Neural crest cell (in vitro differentiated cells): ENCODE measurements around the gene DUSP10. TPM values are rescaled to one million over a fixed set of nuclear protein-coding genes. Genes with fewer than 3 reads are reported as not detected.

Source experiments
- DNase-seq: peaks from one replicate; pipeline ENCODE4 v3.0.0; 2021; ENCODE audit warnings: low read depth, mixed read lengths, low spot score
- H3K27ac Mint-ChIP-seq: one replicate; pipeline ENCODE4 v1.8.0; 2021; ENCODE audit warnings: mild to moderate bottlenecking, mixed read lengths; ENCODE audit not compliant: unreplicated experiment
- H3K27me3 Mint-ChIP-seq: 2 replicates; pipeline ENCODE4 v1.8.0; 2021; ENCODE audit warnings: low read depth, mild to moderate bottlenecking, mixed read lengths
- H3K36me3 Mint-ChIP-seq: 2 replicates; pipeline ENCODE4 v1.8.0; 2021; ENCODE audit warnings: low read depth, mild to moderate bottlenecking, mixed read lengths
- H3K4me1 Mint-ChIP-seq: 2 replicates; pipeline ENCODE4 v1.8.0; 2021; ENCODE audit warnings: mixed read lengths
- H3K4me3 Mint-ChIP-seq: one replicate; pipeline ENCODE4 v1.8.0; 2021; ENCODE audit warnings: mild to moderate bottlenecking, mixed read lengths
- H3K9me3 Mint-ChIP-seq: 2 replicates; pipeline ENCODE4 v1.8.0; 2021; ENCODE audit warnings: mixed read lengths
- total RNA-seq: library from RNA; stranded (reverse); gene quantifications from 2 replicates; pipeline ENCODE4 v1.2.1, GENCODE V29; 2021
- TF ChIP-seq, protein P1 (sequence below): fragments of 200-600 bp; sonication (generic); conservative IDR thresholded peaks from 2 replicates; pipeline ENCODE4 v1.5.0; 2021; ENCODE audit warnings: antibody characterized with exemption, mild to moderate bottlenecking

The DUSP10 gene
- total RNA-seq, 1 donor from 2014 or later = 1.6 TPM

GRCh38 chr1:221758455-221758854 is 16.6 kb upstream of the DUSP10 start:
- H3K27me3 Mint-ChIP-seq = peaks cover 3% of the 10 kb centered on the region
- no peaks in the 10 kb centered on the region for H3K9me3 Mint-ChIP-seq
- TF ChIP-seq, protein P1, sequence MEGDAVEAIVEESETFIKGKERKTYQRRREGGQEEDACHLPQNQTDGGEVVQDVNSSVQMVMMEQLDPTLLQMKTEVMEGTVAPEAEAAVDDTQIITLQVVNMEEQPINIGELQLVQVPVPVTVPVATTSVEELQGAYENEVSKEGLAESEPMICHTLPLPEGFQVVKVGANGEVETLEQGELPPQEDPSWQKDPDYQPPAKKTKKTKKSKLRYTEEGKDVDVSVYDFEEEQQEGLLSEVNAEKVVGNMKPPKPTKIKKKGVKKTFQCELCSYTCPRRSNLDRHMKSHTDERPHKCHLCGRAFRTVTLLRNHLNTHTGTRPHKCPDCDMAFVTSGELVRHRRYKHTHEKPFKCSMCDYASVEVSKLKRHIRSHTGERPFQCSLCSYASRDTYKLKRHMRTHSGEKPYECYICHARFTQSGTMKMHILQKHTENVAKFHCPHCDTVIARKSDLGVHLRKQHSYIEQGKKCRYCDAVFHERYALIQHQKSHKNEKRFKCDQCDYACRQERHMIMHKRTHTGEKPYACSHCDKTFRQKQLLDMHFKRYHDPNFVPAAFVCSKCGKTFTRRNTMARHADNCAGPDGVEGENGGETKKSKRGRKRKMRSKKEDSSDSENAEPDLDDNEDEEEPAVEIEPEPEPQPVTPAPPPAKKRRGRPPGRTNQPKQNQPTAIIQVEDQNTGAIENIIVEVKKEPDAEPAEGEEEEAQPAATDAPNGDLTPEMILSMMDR = no peak
- H3K27ac Mint-ChIP-seq = no peak overlapping the region
- no peaks in the 10 kb centered on the region for H3K4me1 Mint-ChIP-seq
- DNase-seq = no peak
- no peak overlapping the region for H3K4me3 Mint-ChIP-seq
- no peaks in the 10 kb centered on the region for H3K36me3 Mint-ChIP-seq

DNA sequence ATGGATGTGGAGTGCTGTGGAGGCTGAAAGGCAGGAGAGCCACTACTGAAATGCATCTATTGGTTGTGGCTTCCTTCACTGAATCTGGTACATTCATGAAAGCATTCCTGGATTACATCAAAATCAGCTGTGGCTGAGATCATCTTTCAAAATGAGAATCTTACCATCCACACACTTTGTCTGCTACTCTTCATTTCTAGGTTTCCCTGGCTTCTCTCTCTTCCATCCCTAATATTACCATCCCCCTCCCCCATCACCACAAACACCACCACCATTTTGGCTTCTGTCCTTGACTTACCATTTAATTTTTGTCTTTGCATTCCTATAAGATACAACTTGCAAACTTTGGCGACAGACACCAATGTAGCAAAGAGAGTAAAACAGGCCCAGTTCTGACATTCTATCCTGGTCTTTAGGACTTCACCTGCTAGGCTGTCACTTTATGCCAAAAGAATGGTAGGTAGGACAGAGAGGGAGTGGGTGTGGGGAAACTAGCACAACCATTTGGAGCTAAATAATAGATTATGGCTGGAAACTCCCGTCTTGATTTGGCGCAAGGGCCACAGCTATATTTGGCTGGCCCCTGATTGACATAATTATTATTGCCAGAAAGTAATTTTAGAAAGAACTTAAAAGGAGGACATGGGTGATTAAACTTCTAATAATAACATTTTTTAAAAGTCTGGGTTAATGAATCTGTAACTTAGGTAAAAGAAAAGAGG is 15.1 kb upstream of the DUSP10 start:
- Mint-ChIP-seq H3K4me1 (no peaks in the 10 kb centered on the region), H3K9me3 (no peaks in the 10 kb centered on the region), H3K4me3 (no peak overlapping the region), H3K27ac (no peak overlapping the region), H3K36me3 (no peaks in the 10 kb centered on the region), H3K27me3 (peaks cover 3% of the 10 kb centered on the region)
- DNase-seq = no peak
- TF ChIP-seq, protein P1 = no peak

- DNase-seq = no peak
- no peaks in the 10 kb centered on the region for H3K4me1 Mint-ChIP-seq
- no peak overlapping the region for H3K4me3 Mint-ChIP-seq
- H3K27me3 Mint-ChIP-seq = peaks cover 6% of the 10 kb centered on the region
- H3K27ac Mint-ChIP-seq = no peak overlapping the region
- H3K9me3 Mint-ChIP-seq = no peaks in the 10 kb centered on the region
- TF ChIP-seq, protein P1 = no peak
- H3K36me3 Mint-ChIP-seq = no peaks in the 10 kb centered on the region
Measured at GRCh38 chr1:221753828-221754188, 11.9 kb upstream of the DUSP10 start.

DNA sequence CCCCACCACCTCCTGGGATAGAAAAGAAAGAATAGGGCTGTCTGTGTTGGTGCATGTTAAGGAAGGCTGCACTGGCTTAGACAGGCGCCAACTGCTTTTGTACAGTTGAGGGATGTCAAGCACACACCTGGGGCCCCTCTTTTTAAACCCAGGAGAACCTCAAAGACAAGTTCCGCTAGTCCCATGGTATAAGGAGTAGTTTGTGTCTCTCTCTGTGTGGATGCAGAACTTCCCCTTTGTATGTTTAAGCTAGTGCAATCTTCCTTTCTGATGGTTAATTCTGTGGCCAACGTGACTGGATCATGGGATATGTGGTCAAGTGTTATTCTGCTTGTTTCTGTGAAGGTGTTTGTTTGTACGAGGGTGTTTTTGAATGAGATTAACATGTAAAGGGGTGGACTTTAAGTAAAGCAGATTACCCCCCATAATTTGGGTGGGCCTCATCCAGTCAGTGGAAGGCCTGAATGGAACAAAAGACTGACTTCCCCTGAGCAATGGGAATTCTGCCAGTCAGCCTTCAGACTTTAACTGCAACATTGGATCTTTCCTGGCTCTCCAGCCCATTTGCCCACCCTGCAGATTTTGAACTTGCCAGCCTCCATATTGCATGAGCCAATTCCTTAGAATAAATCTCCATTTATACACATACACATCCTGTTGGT is 9.5 kb upstream of the DUSP10 start:
- DNase-seq = no peak
- Mint-ChIP-seq H3K27me3 (peaks cover 6% of the 10 kb centered on the region), H3K4me1 (no peaks in the 10 kb centered on the region), H3K9me3 (no peaks in the 10 kb centered on the region), H3K4me3 (no peak overlapping the region), H3K36me3 (no peaks in the 10 kb centered on the region), H3K27ac (no peak overlapping the region)
- TF ChIP-seq, protein P1 = no peak

DNA sequence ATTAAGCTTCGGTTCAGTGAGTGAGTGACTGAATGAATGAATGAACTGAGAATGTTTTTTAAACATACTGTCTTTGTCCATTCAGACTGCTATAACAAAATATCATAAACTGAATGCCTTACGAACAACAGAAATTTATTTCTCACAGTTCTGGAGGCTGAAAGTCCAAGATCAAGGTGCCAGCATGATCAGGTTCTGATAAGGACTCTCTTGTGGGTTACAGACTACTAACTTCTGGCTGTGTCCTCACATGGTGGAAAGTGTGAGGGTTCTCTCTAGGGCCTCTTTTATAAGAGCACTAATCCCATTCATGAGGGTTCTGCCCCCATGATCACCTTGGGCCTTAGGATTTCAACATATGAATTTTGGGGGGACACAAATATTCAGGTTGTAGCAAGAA is 7.1 kb upstream of the DUSP10 start:
- peaks cover 12% of the 10 kb centered on the region for H3K27me3 Mint-ChIP-seq
- DNase-seq = no peak
- no peak overlapping the region for H3K4me3 Mint-ChIP-seq
- no peak overlapping the region for H3K27ac Mint-ChIP-seq
- no peaks in the 10 kb centered on the region for H3K4me1 Mint-ChIP-seq
- H3K36me3 Mint-ChIP-seq = no peaks in the 10 kb centered on the region
- H3K9me3 Mint-ChIP-seq = no peaks in the 10 kb centered on the region
- TF ChIP-seq, protein P1 = no peak
